NCI-H2171 treated with DMSO at 0.1 percent for 48 hours (cell line): Measurements from ENCODE around the gene RNF39.

Source experiments
- DNase-seq: peaks from one replicate; lab custom pipeline; 2025; lab: John Stamatoyannopoulos, UW

Gene RNF39

DNA sequence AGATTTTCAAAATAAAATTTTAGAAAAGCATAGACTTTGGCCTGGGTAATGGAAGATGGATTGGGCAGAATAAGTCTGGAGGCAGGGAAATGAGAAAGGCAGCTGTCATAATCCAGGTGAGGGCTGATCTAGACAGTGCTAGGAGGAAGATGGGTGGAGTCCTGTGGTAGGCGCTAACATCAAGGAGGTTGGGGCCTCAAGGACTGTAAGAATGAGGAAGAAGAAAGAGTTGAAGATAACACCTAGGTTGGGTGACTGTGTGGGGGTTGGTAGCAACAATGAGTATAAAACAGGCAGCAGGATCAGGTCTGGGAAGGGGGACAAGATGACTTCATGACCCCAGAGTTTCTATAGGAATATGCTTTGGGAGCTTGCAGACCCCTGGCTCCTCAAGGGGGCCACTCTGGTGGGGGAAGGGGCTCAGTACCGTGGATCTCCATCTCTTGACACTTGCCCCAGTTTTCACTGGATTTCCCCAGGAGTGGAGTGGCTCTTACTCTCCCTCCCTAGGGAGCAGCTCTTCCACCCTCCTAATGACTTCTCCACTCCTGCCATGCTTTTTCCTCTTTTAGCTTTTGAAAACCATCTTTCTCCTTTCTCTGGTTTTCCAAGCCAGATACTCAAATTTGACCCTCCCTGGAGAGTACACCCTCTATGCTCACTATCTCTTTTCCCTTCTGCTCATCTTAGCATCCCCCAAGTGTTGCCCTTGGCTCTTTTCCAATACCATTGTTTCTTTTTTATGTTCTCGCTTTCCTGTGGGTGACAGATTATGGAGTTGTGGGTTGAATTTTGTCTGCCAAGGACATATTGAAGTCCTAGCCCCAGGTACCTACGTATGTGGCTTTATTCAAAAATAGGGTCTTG lies 22.6 kb upstream of the RNF39 start:
- DNase-seq, result no peak

DNA sequence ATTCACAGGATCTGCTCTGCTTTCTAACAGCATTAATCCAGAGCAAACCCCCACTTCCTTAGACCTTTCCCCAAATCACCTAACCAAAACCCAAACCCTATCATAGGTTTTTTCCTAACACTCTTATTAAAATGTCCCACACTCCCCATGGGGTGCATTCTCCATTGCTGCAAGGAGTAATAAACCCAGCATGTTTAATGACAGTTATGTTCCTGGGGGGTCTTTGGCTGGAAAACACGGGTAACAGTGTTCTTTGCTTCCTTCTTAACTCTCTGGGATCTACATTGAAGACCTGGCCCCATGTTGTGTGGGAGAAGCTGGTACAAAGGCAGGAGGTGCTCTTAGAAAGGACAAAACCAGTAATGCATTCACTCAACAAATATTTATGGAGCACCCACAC lies 21.3 kb upstream of the RNF39 start:
- no peak for DNase-seq

DNA sequence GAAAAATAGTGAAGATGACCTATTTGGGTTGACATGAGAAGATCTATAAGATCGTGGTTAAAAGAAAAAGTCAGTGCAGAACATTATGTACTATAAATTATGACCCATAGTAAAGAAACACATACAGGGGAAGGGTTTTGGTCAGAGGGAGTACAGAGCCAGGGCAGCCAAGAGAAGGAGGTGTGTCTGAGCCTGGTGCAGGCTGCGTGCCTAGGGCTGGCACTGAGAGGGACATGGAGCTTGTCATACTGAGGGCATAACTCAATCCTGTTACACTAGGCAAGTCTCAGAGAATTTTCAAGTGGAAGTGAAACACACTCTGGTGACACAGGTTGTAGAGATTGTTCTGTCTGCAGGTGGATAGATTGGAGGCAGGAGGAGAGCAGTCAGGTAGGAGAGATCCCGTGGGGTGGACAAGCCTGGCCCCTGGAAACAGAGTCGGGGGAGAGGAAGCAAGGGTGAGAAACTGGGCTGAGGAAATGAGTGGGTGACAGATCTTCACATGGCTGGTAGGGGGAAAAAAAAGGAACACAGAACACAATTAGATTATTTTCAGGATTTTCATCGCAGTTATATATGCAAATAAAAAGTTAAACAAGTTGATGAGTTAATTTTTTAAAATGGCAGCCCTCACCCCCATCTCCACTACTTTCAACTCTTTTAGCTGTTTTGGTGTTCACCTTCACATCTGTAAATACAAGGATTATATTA lies 18.5 kb upstream of the RNF39 start:
- no peak for DNase-seq

DNA sequence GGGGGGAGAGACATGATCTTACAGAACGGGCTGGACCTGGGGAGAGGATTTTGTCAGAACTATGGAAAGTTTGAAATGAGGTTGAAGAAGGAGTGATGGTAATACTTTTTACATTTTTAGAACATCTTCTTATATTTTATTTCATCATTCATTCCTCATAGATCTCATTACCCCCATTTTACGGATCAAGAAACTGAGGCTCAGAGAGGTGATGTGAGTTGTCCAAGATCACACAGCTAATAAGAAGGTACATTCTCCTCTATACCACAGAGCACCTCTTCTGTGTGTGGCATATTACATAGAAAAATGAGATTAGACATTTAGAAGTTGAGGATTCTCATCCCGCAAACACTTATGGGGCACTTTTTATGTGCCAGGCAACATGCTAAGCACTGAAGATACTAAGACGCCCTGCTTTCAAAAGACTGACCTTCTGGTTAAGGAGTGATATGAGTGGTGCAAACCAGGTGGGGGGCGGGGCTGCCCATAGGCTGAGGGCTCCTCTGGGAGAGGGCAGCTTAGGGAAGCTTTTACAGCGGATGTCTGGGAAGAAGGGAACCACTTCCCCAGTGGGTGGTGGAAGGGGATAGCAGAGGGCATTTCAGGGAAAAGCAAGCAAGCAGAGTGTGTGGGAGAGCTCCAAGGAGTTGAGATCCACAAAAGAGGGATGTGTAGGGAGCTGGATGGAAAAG lies 17.4 kb upstream of the RNF39 start:
- DNase-seq, result no peak

DNA sequence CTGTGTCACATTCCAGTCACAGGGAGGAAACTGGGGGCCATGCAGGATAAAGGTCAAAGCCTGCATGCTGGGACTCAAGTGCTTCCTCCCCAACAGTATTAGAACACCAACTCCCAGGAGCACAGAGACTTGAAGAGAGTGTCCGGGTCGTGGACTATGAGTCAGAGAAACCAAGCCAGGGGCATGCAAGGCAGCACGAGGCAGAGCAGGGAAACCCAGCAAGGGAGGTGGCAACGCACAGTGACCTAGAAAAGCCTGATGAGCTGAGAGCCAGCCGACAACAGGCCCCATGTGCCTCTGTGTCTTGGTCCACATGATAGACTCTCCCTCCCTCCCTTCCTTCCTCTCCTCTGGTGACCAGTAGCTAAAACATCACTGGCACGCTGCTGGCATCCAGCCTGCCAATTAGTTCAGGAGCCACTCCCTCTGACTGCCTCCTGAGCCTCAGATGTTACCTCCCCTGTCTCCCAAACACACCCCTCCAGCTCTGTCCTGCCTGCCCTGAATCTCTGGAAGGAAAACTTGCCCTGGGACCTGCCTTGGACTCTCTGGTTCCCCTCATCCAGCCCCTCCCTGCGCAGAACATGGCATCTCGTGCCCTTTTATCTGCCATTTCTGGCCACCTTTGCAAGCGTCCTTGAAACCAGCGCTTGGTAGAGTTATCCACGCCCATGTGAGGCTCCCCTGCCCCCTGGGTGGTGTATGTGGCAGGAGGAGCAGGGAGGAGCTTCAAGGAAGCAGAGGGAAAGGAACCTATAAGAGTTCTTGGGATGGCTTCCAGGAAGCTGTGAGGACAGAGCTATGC lies 16.2 kb upstream of the RNF39 start:
- DNase-seq, result no peak

DNA sequence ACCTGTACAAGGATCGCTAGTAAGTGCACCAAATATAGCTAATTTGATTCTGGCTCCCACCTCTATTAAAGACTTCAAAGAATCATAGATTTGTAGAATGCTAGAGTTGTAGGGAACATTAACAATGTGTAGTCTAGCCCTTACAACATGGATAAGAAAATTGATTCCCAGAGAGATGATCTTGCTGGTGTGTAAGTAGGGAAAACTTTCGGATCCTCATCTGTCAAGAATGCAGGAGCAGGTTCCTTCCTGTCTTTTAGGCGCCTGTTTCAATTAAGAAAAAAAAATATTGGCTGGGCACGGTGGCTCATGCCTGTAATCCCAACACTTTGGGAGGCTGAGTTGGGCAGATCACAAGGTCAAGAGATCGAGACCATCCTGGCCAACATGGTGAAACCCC lies 12.3 kb upstream of the RNF39 start:
- DNase-seq, result no peak

DNA sequence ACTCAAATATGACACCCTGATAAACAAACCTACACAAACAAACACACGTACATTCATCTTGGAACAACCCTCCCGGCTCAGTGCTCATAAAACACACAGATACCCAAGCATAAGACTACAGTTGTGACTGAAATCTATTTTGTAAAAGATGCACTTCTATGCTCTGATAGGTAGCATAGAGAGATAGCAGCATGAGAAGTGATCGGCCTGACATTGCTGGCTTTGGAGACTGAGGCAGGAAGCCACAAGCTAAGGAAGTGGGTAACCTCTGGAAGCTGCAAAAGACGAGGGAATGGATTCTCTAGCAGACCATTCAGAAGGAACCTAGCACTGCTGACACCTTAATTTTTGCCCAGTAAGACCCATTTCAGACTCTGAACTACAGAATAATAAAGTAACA lies 1.6 kb upstream of the RNF39 start:
- no peak for DNase-seq

DNA sequence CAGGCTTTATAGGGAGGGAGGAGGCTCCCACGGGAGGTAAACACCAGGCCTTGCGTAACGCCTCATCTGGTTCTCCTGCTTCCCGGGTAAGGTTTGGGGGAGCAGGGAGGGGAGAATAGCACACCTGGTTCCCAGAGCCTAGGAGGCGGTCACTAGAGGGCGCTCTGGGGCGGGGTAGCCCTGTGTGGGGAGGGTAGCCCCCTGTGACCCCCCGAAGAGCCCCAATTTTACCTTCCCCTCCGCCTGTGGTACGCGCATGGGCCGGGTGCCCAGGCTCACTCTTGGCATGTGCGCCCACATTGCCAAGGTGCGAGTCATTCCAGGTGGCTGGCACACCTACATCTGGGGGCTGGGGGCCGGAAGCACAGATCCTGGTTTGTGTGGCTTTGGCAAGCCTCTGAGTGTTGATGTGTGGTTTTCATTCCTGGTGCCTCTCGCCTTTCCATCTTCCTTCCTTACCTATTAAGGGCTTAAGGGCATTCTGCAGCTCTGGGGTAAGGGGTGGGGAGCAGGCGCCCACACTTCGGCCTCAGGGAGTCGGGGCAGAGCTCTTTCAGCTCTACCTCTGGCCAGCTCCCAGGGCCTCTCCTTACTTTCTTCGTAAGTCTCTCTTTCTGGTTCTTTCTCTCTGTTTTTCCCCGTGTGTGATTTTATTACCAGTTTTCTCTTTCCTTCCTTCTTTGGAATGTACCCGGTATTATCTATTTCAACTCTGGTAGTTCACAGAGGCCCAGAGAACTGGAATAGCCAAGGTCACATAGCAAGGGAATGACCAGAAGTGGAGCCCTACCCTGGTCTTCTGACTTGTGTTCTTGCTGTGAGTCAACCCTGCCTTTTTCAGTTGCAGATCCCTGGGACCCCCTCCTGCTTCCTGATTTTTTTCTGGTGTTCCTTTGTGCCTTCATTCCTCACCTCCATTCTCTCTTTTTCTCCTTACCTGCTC lies 492 bp upstream of the RNF39 start:
- DNase-seq, result peak; percentile 64

DNA sequence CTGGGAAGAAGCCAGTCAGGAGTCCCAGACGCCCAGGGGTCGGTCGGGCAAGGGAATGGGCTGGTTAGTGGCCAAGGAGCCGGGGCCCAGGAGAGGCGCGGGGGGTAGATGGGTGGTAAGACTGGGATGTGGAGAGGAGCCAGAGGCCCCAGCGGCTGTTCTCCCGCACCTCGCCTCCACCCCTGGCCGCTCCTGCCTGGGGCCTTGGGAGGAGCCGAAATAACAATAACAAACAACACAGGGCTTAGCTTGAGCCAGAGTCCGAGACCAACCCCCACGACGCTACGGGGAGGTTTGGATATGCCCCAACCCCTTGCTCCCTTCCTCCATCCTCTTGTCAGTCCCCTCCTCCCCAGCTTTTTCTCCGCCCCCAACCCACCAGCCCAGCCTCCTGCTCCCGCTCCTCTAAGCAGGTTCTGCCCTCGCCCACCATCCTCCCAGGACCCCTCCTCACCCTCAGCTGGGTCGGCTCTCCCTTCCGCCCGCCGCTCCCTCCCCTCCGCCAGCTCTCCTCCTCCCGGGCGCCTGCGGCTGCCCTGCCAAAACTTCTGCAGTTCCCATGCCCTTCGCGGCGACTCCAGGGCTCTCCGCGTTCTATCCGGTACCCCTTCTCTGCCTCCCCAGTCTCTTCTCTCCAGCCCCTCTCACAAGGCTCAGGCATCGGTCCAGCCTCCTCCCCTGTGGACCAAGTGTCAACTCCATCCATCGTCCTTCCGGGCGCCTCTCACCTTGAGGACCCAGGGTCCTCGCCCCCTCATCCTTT lies 1.1 kb downstream of the RNF39 start:
- no peak for DNase-seq

DNA sequence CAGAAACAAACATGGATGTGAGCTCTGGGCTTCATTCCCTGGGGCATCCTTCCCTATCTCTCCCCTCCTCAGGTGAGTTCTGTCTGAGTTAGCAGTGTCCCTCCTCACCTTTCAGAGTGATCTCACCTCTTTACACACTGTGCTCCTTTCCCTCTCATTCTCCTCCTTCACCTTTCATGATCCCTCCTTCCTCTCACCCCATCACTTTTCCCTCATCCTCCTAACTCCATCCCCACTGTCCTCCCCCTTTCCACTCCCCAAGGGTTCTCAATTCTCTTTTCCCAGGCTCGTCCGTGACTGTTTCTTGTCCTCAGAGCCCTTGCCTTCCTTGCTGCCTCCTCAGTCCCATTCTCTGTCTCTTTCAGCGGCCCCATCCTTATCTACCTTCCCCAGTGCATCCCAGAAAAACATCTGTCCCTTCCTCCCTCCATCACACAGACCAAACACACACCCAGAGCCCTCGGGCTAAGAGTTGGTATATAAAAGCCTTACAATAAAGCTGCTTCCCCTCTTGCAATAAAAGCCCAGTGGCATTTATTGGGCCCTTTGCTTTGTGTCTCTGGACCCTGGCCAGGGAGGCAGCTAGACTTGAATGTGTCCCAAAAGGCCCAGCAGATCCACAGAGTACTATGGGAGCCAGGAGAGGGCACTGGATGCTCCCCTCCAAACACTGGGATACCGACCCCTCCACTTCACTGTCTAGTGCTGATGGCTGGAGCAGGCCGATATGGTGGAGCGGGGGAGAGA lies 1.9 kb downstream of the RNF39 start:
- no peak for DNase-seq

DNA sequence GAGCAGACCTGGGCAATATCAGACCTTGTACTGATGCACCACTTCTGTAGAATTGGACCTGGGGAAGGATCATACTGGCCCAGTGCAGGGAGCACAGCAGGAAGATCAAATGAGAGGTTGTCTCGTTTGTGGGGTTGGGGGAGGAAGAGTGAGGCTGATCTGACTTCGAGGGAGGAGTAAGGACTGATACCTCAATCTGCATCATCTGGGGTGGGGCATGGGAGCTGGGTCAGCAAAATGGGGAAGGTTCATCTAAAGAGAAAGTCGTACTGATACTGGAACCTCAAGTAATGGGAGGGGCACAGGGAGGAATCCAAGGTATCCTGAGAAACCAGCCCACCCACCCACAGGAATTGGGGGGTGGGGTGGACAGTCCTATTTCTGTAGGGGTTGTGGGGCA lies 3.7 kb downstream of the RNF39 start:
- no peak for DNase-seq

DNA sequence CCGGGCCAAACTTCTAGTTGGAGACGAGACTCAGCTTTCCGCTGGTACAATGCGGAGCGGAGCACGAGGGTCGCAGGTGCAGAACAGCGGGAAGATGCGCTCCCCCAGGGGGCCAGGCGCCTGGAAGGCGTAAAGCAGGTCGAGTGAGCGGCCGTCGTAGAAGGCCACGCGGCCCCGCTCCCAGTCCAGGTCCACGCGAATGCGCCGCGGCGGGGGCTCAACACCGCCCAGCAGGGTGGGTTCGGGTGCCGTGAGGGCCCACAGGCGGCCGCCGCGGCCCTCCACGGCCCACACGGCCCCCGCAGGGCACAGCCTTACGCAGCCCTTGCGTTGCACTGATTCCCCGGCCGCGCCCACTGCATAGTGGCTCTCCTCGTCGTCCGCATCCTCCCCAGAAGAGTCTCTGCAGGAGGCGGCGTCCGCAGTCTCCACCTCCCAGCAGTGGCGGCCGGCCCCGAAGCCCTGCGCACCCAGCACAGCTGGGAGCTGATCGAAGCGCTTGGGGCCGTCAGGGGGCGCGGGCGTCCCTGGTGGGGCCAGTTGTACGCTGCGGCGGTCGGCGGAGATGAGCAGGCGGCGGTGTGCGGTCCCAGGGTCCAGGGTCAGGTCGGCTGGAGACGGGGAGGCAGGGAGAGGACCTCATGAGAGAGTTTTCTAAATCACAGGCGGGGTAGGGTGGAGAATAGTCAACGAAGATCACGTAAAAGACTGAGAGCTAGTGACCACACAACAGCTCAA lies 4.3 kb downstream of the RNF39 start:
- no peak for DNase-seq

DNA sequence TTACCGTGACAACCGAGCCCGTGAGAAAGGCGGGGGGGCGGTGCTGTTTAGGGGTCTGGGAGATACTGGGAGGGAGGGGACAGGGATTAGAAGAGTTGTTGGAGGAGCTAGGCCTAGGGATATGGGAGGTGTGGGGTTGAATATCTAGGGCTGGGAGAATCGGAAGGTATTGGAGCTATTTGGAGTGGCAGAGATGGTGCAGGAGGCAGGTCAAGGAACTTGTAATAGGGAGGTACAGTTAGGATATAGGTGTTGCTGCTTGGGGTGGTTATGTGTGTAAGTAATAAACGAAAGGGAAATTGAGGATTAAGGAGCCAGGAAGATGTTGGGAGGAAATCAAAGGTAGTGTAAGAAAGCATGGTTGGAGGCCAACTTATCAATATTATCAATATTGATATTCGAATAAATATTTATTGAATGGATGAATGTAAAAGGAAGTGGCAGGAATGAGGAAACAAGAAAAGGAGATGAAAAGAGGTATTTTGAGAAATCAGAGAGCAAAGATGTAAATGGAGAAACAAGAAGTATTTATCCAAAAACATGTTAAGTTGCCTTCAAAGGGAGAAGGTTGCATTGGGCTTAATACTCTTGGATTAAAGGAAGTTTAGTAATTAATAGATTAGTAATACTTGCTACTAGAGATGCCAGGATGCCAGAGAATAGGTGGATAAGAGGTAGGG lies 8.0 kb downstream of the RNF39 start:
- peak; percentile 91 for DNase-seq

DNA sequence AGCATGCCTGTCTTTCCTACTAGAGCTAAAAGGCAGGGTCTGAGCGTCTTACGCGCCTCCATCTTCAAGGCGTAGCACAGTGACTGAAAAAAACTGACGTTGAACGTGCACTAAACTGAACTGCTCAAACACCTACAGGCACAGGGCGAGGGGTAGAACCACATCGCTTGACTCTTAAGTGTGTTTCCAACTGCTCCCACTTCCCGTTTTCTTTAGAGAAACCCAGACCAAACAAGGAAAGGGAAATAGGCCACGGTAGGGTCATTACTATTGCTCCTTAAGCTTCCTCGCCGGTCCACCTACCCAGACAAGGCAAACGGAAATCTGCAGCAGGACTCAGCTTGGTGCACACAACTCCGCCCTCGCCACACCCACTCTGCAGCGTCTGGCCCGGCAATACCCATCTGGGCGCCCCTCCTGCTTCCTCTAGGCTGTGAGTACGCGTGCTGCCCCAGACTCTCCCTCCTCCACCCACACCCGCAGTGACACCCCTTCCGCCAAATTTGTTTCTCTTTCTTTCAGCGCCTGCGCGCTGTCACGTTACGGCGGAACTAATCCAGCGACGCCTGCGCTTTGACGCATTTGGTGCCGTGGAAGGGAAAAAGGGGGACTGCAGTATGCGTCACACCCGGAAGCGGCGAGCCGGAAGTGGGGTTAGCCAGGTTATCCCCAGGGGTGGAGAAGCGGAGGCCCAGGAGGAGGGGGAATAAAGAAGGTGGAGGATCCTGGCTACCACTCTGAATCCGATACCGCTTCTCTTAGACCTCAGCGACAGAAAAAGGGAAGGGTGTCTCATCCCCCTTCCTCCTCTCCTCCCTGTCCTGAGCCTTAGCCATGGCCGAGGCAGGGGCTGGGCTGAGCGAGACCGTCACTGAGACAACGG lies 8.8 kb downstream of the RNF39 start, which contains the start of gene PPP1R11:
PPP1R11 (plus strand) TSS at position 622 of the 883 bp plus-strand sequence; CDS start at position 835, 213 bp downstream.
- peak; percentile 100 for DNase-seq

DNA sequence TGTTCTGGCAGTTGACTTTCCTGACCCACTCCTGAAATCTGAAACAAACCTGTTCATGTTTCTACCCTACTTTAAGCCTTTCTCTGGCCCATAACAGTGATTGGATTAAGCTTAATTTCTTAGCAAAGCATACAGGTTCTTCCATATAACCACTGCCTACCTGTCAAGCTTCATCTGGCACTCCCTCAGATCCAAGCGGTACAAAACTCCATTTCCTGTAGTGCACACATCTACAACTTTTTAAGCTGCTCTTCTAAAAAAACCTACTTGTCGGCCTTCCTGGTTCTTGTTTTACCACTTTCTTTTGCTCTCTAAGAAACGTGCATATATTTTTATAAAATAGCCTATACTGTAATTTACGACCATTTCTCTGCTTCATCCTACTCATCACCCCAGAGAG lies 9.5 kb downstream of the RNF39 start:
- peak; percentile 29 for DNase-seq

DNA sequence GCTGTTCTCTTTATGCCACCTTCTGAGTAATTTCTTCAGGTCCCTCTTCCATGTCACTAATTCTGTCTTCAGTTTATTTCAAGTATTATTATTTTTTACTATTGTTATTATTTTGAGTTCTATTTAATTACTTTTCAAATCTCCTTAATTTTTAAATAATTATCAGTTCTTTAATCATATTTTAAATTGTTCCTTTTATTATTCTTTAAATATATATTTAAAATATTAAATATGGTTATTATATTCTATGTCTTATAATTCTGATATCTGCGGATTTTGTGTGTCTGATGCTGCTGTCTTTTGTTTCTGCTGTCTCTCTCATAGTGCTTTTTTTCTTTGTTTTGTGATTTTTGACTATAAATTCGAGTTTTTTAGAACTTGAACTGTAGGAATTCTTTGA lies 12.3 kb downstream of the RNF39 start:
- no peak for DNase-seq
